ENCODE measurements around the gene RAB31. TPM values are rescaled to one million over a fixed set of nuclear protein-coding genes. Genes with fewer than 3 reads are reported as not detected.

Gene RAB31
- total RNA-seq, 1 donor from 2014 or later: 47.7 TPM

DNA sequence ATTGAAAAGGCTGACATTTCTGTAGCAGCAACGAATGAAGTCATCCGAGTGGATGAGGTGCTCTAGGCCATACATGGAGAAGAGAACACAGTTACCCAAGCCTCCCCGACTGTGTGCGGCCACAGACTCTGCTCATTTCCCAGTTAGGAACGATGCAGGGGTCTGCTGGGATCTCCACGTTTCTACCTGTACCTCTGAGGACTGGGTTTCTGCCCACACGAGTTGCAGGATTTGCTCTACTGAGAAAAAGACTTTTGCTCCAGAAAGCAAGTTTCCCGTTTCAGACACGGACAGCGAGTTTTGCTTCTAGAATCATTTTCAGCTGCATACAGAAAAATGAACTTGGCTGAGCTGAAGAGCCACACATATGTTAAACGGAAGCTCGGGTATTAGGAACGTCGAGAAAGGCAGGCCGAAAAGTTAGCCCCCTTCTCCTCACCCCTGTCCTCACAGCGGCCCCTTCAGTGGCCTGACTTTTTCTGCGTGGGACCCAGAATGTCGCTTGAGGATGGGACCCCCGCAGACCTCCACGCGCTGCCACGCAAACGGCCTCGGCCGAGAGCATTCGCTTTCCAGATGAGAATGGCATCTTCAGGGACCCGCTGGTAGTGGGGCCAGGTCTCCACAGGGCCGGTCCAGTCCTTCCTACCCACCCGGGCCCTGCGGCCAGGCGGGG is 582 bp upstream of the RAB31 start:
- FAIRE-seq (no peak), DNase-seq (ENCODE audit: low read depth) (no peak)
- no peak for TF ChIP-seq CTCF (IDR thresholded peaks at IDR 0.05; ENCODE audit: insufficient read depth, low read length, severe bottlenecking)
- peak overlapping the region; percentile 91 for H3K4me3 ChIP-seq (ENCODE audit: low read depth, low read length)
- no peaks in the 10 kb centered on the region for H3K27me3 ChIP-seq (ENCODE audit: control insufficient read depth, insufficient read depth, low read length)
- peaks cover 1% of the 10 kb centered on the region for H3K36me3 ChIP-seq (ENCODE audit: control insufficient read depth, insufficient read depth, low read length)

GRCh38 chr18:9708434-9709303 is 568 bp downstream of the RAB31 start:
- no peak for DNase-seq (ENCODE audit: low read depth)

GRCh38 chr18:9709304-9709877 is 1.3 kb downstream of the RAB31 start:
- DNase-seq (ENCODE audit: low read depth) (no peak), FAIRE-seq (no peak)
- Histone ChIP-seq H3K27me3 (ENCODE audit: control insufficient read depth, insufficient read depth, low read length) (no peaks in the 10 kb centered on the region), H3K36me3 (ENCODE audit: control insufficient read depth, insufficient read depth, low read length) (peaks cover 1% of the 10 kb centered on the region), H3K4me3 (ENCODE audit: low read depth, low read length) (peak overlapping the region; percentile 91)
- TF ChIP-seq CTCF (IDR thresholded peaks at IDR 0.05; ENCODE audit: insufficient read depth, low read length, severe bottlenecking): no peak

More at GRCh38 chr18:9708434-9709303, 568 bp downstream of the RAB31 start:
- FAIRE-seq: no peak
- H3K36me3 ChIP-seq (ENCODE audit: control insufficient read depth, insufficient read depth, low read length): peaks cover 1% of the 10 kb centered on the region
- peak overlapping the region; percentile 91 for H3K4me3 ChIP-seq (ENCODE audit: low read depth, low read length)
- no peak for TF ChIP-seq CTCF (IDR thresholded peaks at IDR 0.05; ENCODE audit: insufficient read depth, low read length, severe bottlenecking)
- H3K27me3 ChIP-seq (ENCODE audit: control insufficient read depth, insufficient read depth, low read length): no peaks in the 10 kb centered on the region

DNA sequence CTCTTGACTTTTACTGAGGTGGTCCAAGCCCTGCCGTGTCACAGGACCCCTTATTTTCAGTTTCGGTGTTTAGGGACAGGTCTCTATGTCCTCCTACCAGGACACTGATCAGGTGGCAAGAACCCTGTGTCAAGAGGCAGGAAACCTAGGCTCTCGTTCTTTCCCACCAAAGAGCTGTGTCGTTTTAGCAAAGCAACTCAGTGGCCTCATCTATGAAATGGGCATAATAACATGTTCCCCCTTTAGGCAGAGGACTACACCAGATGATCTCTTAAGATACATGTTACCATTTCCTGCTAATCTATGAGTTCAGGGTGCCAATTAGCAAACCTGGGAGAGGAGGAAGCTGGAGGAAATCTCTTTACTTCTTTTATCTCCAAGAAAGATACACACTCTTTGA is 1.9 kb downstream of the RAB31 start:
- no peaks in the 10 kb centered on the region for H3K27me3 ChIP-seq (ENCODE audit: control insufficient read depth, insufficient read depth, low read length)
- FAIRE-seq (no peak), DNase-seq (ENCODE audit: low read depth) (no peak)
- TF ChIP-seq CTCF (IDR thresholded peaks at IDR 0.05; ENCODE audit: insufficient read depth, low read length, severe bottlenecking): no peak
- H3K36me3 ChIP-seq (ENCODE audit: control insufficient read depth, insufficient read depth, low read length): peaks cover 1% of the 10 kb centered on the region
- H3K4me3 ChIP-seq (ENCODE audit: low read depth, low read length): no peak overlapping the region

GRCh38 chr18:9711361-9712129 is 3.4 kb downstream of the RAB31 start:
- Histone ChIP-seq H3K27me3 (ENCODE audit: control insufficient read depth, insufficient read depth, low read length) (no peaks in the 10 kb centered on the region), H3K36me3 (ENCODE audit: control insufficient read depth, insufficient read depth, low read length) (peaks cover 1% of the 10 kb centered on the region), H3K4me3 (ENCODE audit: low read depth, low read length) (no peak overlapping the region)
- no peak for FAIRE-seq
- no peak for TF ChIP-seq CTCF (IDR thresholded peaks at IDR 0.05; ENCODE audit: insufficient read depth, low read length, severe bottlenecking)
- DNase-seq (ENCODE audit: low read depth): no peak
